HG03432 (cell line): ENCODE measurements around the gene MYADM.

ENCODE experiments used
- ATAC-seq: cut with Tn5 transposase; IDR thresholded peaks from one replicate; pipeline ENCODE4 v1.9.1; 2021; ENCODE audit warnings: mild to moderate bottlenecking, moderate library complexity; ENCODE audit not compliant: unreplicated experiment

Gene MYADM

GRCh38 chr19:53908935-53909415 lies 41.3 kb downstream of the MYADM start, which contains the start of gene CACNG7:
Gene CACNG7, plus strand, starts transcription at chr19:53909278. Its CDS starts 3,554 bp downstream, at chr19:53912832.
- no peak for ATAC-seq

GRCh38 chr19:53909471-53910169 lies 41.9 kb downstream of the MYADM start:
- no peak for ATAC-seq

GRCh38 chr19:53910170-53910518 lies 42.5 kb downstream of the MYADM start:
- no peak for ATAC-seq

GRCh38 chr19:53912653-53913052 lies 45.0 kb downstream of the MYADM start:
- no peak for ATAC-seq

- ATAC-seq, result no peak
Observed at GRCh38 chr19:53915000-53915399, 47.3 kb downstream of the MYADM start.

- ATAC-seq, result no peak
Observed at GRCh38 chr19:53916004-53916403, 48.3 kb downstream of the MYADM start.

- ATAC-seq, result no peak
Observed at GRCh38 chr19:53917356-53917755, 49.7 kb downstream of the MYADM start.
